GM21737 (cell line): ENCODE results near the gene MAGI1.

ENCODE experiments used
- ATAC-seq: cut with Tn5 transposase; IDR thresholded peaks from one replicate; pipeline ENCODE4 v1.9.1; 2021; ENCODE audit warnings: mild to moderate bottlenecking, moderate library complexity; ENCODE audit not compliant: unreplicated experiment

The MAGI1 gene

GRCh38 chr3:66015841-66016240 is 22.9 kb downstream of the MAGI1 start:
- no peak for ATAC-seq

- no peak for ATAC-seq
These were observed 24.1 kb downstream of the MAGI1 start for GRCh38 chr3:66014651-66015050.

GRCh38 chr3:66014056-66014455 is 24.7 kb downstream of the MAGI1 start:
- no peak for ATAC-seq

- no peak for ATAC-seq
These were observed 26.0 kb downstream of the MAGI1 start for GRCh38 chr3:66012711-66013110.

GRCh38 chr3:66010739-66011655 is 27.7 kb downstream of the MAGI1 start:
- ATAC-seq: no peak

- ATAC-seq: no peak
These were observed 28.4 kb downstream of the MAGI1 start for GRCh38 chr3:66010348-66010738.

- ATAC-seq: no peak
These were observed 34.5 kb downstream of the MAGI1 start for GRCh38 chr3:66004244-66004643.

GRCh38 chr3:66001626-66002025 is 37.1 kb downstream of the MAGI1 start:
- no peak for ATAC-seq

- no peak for ATAC-seq
These were observed 38.2 kb downstream of the MAGI1 start for GRCh38 chr3:66000506-66000905.

GRCh38 chr3:65999606-66000005 is 39.1 kb downstream of the MAGI1 start:
- no peak for ATAC-seq

- ATAC-seq: no peak
These were observed 42.1 kb downstream of the MAGI1 start for GRCh38 chr3:65996589-65996988.

- ATAC-seq: no peak
These were observed 43.2 kb downstream of the MAGI1 start for GRCh38 chr3:65995515-65995914.

GRCh38 chr3:65995030-65995429 is 43.7 kb downstream of the MAGI1 start:
- no peak for ATAC-seq

GRCh38 chr3:65993134-65993900 is 45.4 kb downstream of the MAGI1 start:
- ATAC-seq: no peak

- ATAC-seq: no peak
These were observed 46.6 kb downstream of the MAGI1 start for GRCh38 chr3:65992106-65992505.

GRCh38 chr3:65988411-65989180 is 50.1 kb downstream of the MAGI1 start:
- no peak for ATAC-seq

- ATAC-seq: no peak
These were observed 52.4 kb downstream of the MAGI1 start for GRCh38 chr3:65986285-65986684.

GRCh38 chr3:65984975-65985374 is 53.7 kb downstream of the MAGI1 start:
- ATAC-seq: no peak

GRCh38 chr3:65983100-65983499 is 55.6 kb downstream of the MAGI1 start:
- no peak for ATAC-seq

- no peak for ATAC-seq
These were observed 59.0 kb downstream of the MAGI1 start for GRCh38 chr3:65979731-65980130.

- no peak for ATAC-seq
These were observed 59.6 kb downstream of the MAGI1 start for GRCh38 chr3:65979162-65979561.
